Type B pancreatic cell (in vitro differentiated cells): ENCODE results near the gene TTLL5. TPM values are rescaled to one million over a fixed set of nuclear protein-coding genes. Genes with fewer than 3 reads are reported as not detected.

Experiments
- DNase-seq: peaks from one replicate; pipeline ENCODE4 v3.0.0; 2021; ENCODE audit warnings: mixed read lengths; ENCODE audit not compliant: unreplicated experiment; ENCODE audit errors: extremely low spot score
- H3K27ac Mint-ChIP-seq: 2 replicates; pipeline ENCODE4 v1.8.0; 2021; ENCODE audit warnings: mild to moderate bottlenecking, mixed read lengths
- H3K27me3 Mint-ChIP-seq: 2 replicates; pipeline ENCODE4 v1.8.0; 2021; ENCODE audit warnings: mixed read lengths
- H3K36me3 Mint-ChIP-seq: 2 replicates; pipeline ENCODE4 v1.8.0; 2021; ENCODE audit warnings: mixed read lengths
- H3K4me1 Mint-ChIP-seq: one replicate; pipeline ENCODE4 v1.8.0; 2021; ENCODE audit warnings: mixed read lengths; ENCODE audit not compliant: unreplicated experiment
- H3K4me3 Mint-ChIP-seq: 2 replicates; pipeline ENCODE4 v1.8.0; 2021; ENCODE audit warnings: mild to moderate bottlenecking, mixed read lengths
- H3K9me3 Mint-ChIP-seq: 2 replicates; pipeline ENCODE4 v1.8.0; 2021; ENCODE audit warnings: mixed read lengths
- CTCF ChIP-seq: fragments of 200-600 bp; sonication (generic); conservative IDR thresholded peaks from 2 replicates; pipeline ENCODE4 v1.5.0; 2021; ENCODE audit warnings: antibody characterized with exemption, mild to moderate bottlenecking
- total RNA-seq: library from RNA; stranded (reverse); gene quantifications from 2 replicates; pipeline ENCODE4 v1.2.1, GENCODE V29; 2021; ENCODE audit warnings: low replicate concordance

TTLL5 gene
- total RNA-seq, 1 donor from 2014 or later = 44.7 TPM

GRCh38 chr14:75643985-75644384 lies 17.1 kb upstream of the TTLL5 start:
- no peak for TF ChIP-seq CTCF
- peak overlapping the region; percentile 53 for H3K27ac Mint-ChIP-seq
- no peak for DNase-seq
- peaks cover 3% of the 10 kb centered on the region for H3K36me3 Mint-ChIP-seq
- peaks cover 10% of the 10 kb centered on the region for H3K4me1 Mint-ChIP-seq
- no peak overlapping the region for H3K4me3 Mint-ChIP-seq
- no peaks in the 10 kb centered on the region for H3K27me3 Mint-ChIP-seq
- H3K9me3 Mint-ChIP-seq = no peaks in the 10 kb centered on the region

GRCh38 chr14:75645056-75645455 lies 16.0 kb upstream of the TTLL5 start:
- Mint-ChIP-seq H3K9me3 (no peaks in the 10 kb centered on the region), H3K27ac (peak overlapping the region; percentile 53), H3K27me3 (no peaks in the 10 kb centered on the region), H3K4me3 (no peak overlapping the region), H3K36me3 (peaks cover 13% of the 10 kb centered on the region), H3K4me1 (peaks cover 10% of the 10 kb centered on the region)
- no peak for TF ChIP-seq CTCF
- no peak for DNase-seq

- no peak for TF ChIP-seq CTCF
- peaks cover 10% of the 10 kb centered on the region for H3K4me1 Mint-ChIP-seq
- no peaks in the 10 kb centered on the region for H3K9me3 Mint-ChIP-seq
- no peak overlapping the region for H3K4me3 Mint-ChIP-seq
- peak overlapping the region; percentile 98 for H3K27ac Mint-ChIP-seq
- H3K27me3 Mint-ChIP-seq = no peaks in the 10 kb centered on the region
- no peak for DNase-seq
- H3K36me3 Mint-ChIP-seq = peaks cover 23% of the 10 kb centered on the region
These were observed 14.3 kb upstream of the TTLL5 start for GRCh38 chr14:75646762-75647161.

- Mint-ChIP-seq H3K36me3 (peaks cover 23% of the 10 kb centered on the region), H3K27ac (peak overlapping the region; percentile 98), H3K4me3 (no peak overlapping the region), H3K27me3 (no peaks in the 10 kb centered on the region), H3K9me3 (no peaks in the 10 kb centered on the region), H3K4me1 (peaks cover 10% of the 10 kb centered on the region)
- no peak for TF ChIP-seq CTCF
- no peak for DNase-seq
These were observed 13.4 kb upstream of the TTLL5 start for GRCh38 chr14:75647640-75648039.

- peak overlapping the region; percentile 24 for H3K4me3 Mint-ChIP-seq
- DNase-seq = no peak
- no peak for TF ChIP-seq CTCF
- H3K27ac Mint-ChIP-seq = peak overlapping the region; percentile 98
- no peaks in the 10 kb centered on the region for H3K27me3 Mint-ChIP-seq
- H3K9me3 Mint-ChIP-seq = no peaks in the 10 kb centered on the region
- H3K4me1 Mint-ChIP-seq = peaks cover 10% of the 10 kb centered on the region
- H3K36me3 Mint-ChIP-seq = peaks cover 23% of the 10 kb centered on the region
These were observed 12.8 kb upstream of the TTLL5 start for GRCh38 chr14:75648066-75648838.
